Measurements from ENCODE around the gene OSCP1.

- TF ChIP-seq CTCF (IDR thresholded peaks at IDR 0.05) (no peak), EZH2 (IDR thresholded peaks at IDR 0.05; ENCODE audit: borderline replicate concordance, insufficient read depth, low read depth, low read length, poor library complexity, severe bottlenecking) (no peak)
Measured at GRCh38 chr1:36380782-36381181, 69.5 kb downstream of the OSCP1 start.
